ENCODE measurements around the gene AGPAT2. TPM values are rescaled to one million over a fixed set of nuclear protein-coding genes. Genes with fewer than 3 reads are reported as not detected.

Gene AGPAT2
- polyA plus RNA-seq, 2 donors = 90.7 to 100 TPM

DNA sequence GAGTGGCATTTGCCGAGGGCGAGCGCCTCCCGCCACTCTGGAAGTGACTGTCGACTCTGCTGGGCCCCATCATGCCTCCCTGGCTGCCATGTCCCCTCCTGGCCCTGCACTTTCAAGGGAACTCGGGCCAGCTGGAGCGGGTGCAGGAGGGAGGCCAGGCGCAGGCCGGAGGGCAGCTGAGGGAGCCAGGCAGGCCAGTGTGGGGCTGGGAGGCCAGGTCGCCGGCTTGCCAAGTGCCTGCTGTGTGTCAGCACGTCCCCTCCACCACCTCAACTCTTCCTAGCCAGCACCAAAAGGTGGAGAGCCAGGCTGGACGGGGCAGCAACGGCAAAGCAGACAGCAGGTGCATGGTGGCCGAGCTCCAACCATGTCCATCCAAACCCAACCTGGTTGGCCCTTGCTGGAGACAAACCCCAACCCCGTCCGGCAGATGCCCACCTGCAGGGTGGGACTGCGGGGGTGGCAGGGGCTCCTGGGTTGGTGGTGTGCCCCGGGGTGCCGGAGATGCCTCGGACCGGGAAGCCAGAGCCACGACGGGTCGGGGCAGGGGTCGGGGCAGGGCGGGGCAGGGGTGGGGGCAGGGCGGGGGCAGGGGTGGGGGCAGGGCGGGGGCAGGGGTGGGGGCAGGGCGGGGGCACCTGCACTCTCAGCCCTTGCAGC lies 61.1 kb downstream of the AGPAT2 start:
- H3K36me3 ChIP-seq (ENCODE audit: control insufficient read depth in 2 of 2, insufficient read depth in 2 of 2, low read length in 1 of 2) = no peaks in the 10 kb centered on the region
- peaks cover 11 to 51% of the 10 kb centered on the region in 2 donors for H3K4me1 ChIP-seq (ENCODE audit: control insufficient read depth in 2 of 2, insufficient read depth in 2 of 2, low read length in 1 of 2)
- WGBS, 2 donors = 53 to 61% methylated on average over 26 to 29 of the region's 30 CpGs

GRCh38 chr9:136625101-136626065 lies 61.9 kb downstream of the AGPAT2 start:
- 17 to 19% methylated on average over 19 of the region's 19 CpGs for WGBS, 2 donors
- Histone ChIP-seq H3K27ac (ENCODE audit: low read depth in 2 of 2, low read length in 1 of 2) (peak overlapping the region; percentile 67 to 73), H3K9me3 (ENCODE audit: control insufficient read depth in 2 of 2, insufficient read depth in 1 of 2, low read depth in 1 of 2, low read length in 1 of 2) (no peaks in the 10 kb centered on the region), H3K4me3 (ENCODE audit: low read depth in 1 of 2, low read length in 2 of 2) (no peak overlapping the region), H3K36me3 (ENCODE audit: control insufficient read depth in 2 of 2, insufficient read depth in 2 of 2, low read length in 1 of 2) (no peaks in the 10 kb centered on the region), H3K4me1 (ENCODE audit: control insufficient read depth in 2 of 2, insufficient read depth in 2 of 2, low read length in 1 of 2) (peaks cover 11 to 57% of the 10 kb centered on the region in 2 donors), H3K27me3 (ENCODE audit: control insufficient read depth in 1 of 2, insufficient read depth in 2 of 2, low read length in 2 of 2) (no peaks in the 10 kb centered on the region)

More for the DNA sequence above, 61.1 kb downstream of the AGPAT2 start:
- Histone ChIP-seq H3K9me3 (ENCODE audit: control insufficient read depth in 2 of 2, insufficient read depth in 1 of 2, low read depth in 1 of 2, low read length in 1 of 2) (no peaks in the 10 kb centered on the region), H3K27ac (ENCODE audit: low read depth in 2 of 2, low read length in 1 of 2) (no peak overlapping the region), H3K27me3 (ENCODE audit: control insufficient read depth in 1 of 2, insufficient read depth in 2 of 2, low read length in 2 of 2) (no peaks in the 10 kb centered on the region), H3K4me3 (ENCODE audit: low read depth in 1 of 2, low read length in 2 of 2) (no peak overlapping the region)

DNA sequence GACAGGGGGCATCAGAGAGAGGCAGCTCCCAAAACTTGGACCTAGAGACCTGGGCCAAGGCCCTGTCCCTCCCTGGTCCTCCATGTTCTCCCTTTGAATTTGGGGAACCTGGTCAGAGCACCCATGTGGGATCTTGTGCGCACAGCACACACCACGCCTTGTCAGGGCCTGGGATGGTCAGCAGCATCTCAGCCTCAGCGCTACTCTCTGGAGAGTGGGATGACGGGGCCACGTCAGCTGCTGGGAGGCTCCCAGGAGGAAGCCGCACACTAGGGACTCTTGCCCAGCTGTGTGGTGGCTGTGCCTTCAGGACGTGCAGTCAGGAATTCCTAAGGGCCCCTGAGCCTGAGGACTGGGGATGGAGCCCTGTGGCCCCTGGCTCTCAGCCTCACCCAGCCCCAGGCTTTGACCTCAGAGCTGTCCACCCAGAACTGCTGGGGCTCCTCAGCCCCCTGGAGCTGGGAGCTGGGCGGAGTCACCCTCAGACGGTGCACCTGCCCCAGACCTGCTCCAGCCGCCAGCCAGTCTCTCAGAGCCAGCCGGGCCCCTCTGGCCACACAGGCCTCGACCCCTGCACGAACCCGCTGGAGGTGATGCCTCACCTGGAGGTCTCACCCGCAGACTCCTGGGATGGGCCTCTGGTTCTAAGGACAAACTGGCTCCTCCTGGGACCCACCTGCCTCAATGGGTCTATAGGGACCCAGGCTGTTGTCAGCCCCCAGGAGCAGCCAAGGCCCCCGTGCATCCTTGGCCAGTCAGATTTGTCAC lies 62.9 kb downstream of the AGPAT2 start:
- H3K4me3 ChIP-seq (ENCODE audit: low read depth in 1 of 2, low read length in 2 of 2) = no peak overlapping the region
- peaks cover 11 to 56% of the 10 kb centered on the region in 2 donors for H3K4me1 ChIP-seq (ENCODE audit: control insufficient read depth in 2 of 2, insufficient read depth in 2 of 2, low read length in 1 of 2)
- whole genome bisulfite sequencing, 2 donors = 52 to 61% methylated on average over 16 of the region's 16 CpGs
- no peaks in the 10 kb centered on the region for H3K27me3 ChIP-seq (ENCODE audit: control insufficient read depth in 1 of 2, insufficient read depth in 2 of 2, low read length in 2 of 2)
- peak overlapping the region; percentile 67 to 73 for H3K27ac ChIP-seq (ENCODE audit: low read depth in 2 of 2, low read length in 1 of 2)
- no peaks in the 10 kb centered on the region for H3K36me3 ChIP-seq (ENCODE audit: control insufficient read depth in 2 of 2, insufficient read depth in 2 of 2, low read length in 1 of 2)
- H3K9me3 ChIP-seq (ENCODE audit: control insufficient read depth in 2 of 2, insufficient read depth in 1 of 2, low read depth in 1 of 2, low read length in 1 of 2) = no peaks in the 10 kb centered on the region

GRCh38 chr9:136623842-136624183 lies 63.4 kb downstream of the AGPAT2 start:
- H3K4me3 ChIP-seq (ENCODE audit: low read depth in 1 of 2, low read length in 2 of 2) = no peak overlapping the region
- no peaks in the 10 kb centered on the region for H3K9me3 ChIP-seq (ENCODE audit: control insufficient read depth in 2 of 2, insufficient read depth in 1 of 2, low read depth in 1 of 2, low read length in 1 of 2)
- H3K27ac ChIP-seq (ENCODE audit: low read depth in 2 of 2, low read length in 1 of 2) = peak overlapping the region; percentile 86 to 87
- WGBS, 2 donors = 43 to 52% methylated on average over 13 of the region's 13 CpGs
- H3K27me3 ChIP-seq (ENCODE audit: control insufficient read depth in 1 of 2, insufficient read depth in 2 of 2, low read length in 2 of 2) = no peaks in the 10 kb centered on the region
- H3K36me3 ChIP-seq (ENCODE audit: control insufficient read depth in 2 of 2, insufficient read depth in 2 of 2, low read length in 1 of 2) = no peaks in the 10 kb centered on the region
- peaks cover 11 to 58% of the 10 kb centered on the region in 2 donors for H3K4me1 ChIP-seq (ENCODE audit: control insufficient read depth in 2 of 2, insufficient read depth in 2 of 2, low read length in 1 of 2)

Other genes starting within 250 kb of the AGPAT2 start
- gene INPP5E, start 247.6 kb downstream of the AGPAT2 start, polyA plus RNA-seq = 10 to 100 TPM in 1 of 2 donors, 1 to 10 TPM in 1; 6.2 to 10.5 TPM
- 10 to 100 TPM; 24.3 to 32.9 TPM for gene SEC16A, start 204.4 kb downstream of the AGPAT2 start, polyA plus RNA-seq
- 10 to 100 TPM in 1 of 2 donors, 1 to 10 TPM in 1; 9.6 to 19.8 TPM for gene NOTCH1, start 141.4 kb downstream of the AGPAT2 start, polyA plus RNA-seq
- 10 to 100 TPM; 34.5 to 43.2 TPM for gene EGFL7, start 24.5 kb downstream of the AGPAT2 start, polyA plus RNA-seq
- 1 to 10 TPM; 1.6 to 2.5 TPM for gene DIPK1B, start 25.1 kb upstream of the AGPAT2 start, polyA plus RNA-seq
- 10 to 100 TPM in 1 of 2 donors, 1 to 10 TPM in 1; 5.3 to 14.9 TPM for gene LCN10, start 55.5 kb upstream of the AGPAT2 start, polyA plus RNA-seq
- 10 to 100 TPM in 1 of 2 donors, 1 to 10 TPM in 1; 9.0 to 14.4 TPM for gene LCN6, start 61.1 kb upstream of the AGPAT2 start, polyA plus RNA-seq
- not detected for gene LCN8, start 70.8 kb upstream of the AGPAT2 start, polyA plus RNA-seq
- gene LCN15, start 77.1 kb upstream of the AGPAT2 start, polyA plus RNA-seq = not detected
- 100 to 1,000 TPM in 1 of 2 donors, 10 to 100 TPM in 1; 85.2 to 155 TPM for gene TMEM141, start 103.9 kb upstream of the AGPAT2 start, polyA plus RNA-seq
- 1 to 10 TPM in 1 of 2 donors, under 1 TPM in 1; 0.32 to 1.1 TPM for gene CCDC183, start 108.9 kb upstream of the AGPAT2 start, polyA plus RNA-seq
- 10 to 100 TPM; 46.5 to 61.7 TPM for gene RABL6, start 120.5 kb upstream of the AGPAT2 start, polyA plus RNA-seq
- gene AJM1, start 155.0 kb upstream of the AGPAT2 start, polyA plus RNA-seq = 1 to 10 TPM; 1.9 to 3.7 TPM
- 100 to 1,000 TPM in 1 of 2 donors, 10 to 100 TPM in 1; 83.1 to 101 TPM for gene PHPT1, start 162.0 kb upstream of the AGPAT2 start, polyA plus RNA-seq
- 10 to 100 TPM in 1 of 2 donors, 1 to 10 TPM in 1; 3.9 to 11.5 TPM for gene MAMDC4, start 164.9 kb upstream of the AGPAT2 start, polyA plus RNA-seq
- gene EDF1, start 178.9 kb upstream of the AGPAT2 start, polyA plus RNA-seq = 100 to 1,000 TPM; 445 to 637 TPM
- gene TRAF2, start 199.1 kb upstream of the AGPAT2 start, polyA plus RNA-seq = 10 to 100 TPM; 11.0 to 16.6 TPM